OCI-LY7 (cell line): ENCODE data around the gene ZSWIM5. TPM values are rescaled to one million over a fixed set of nuclear protein-coding genes. Genes with fewer than 3 reads are reported as not detected.

Experiments
- BruUV-seq: library from RNA; stranded (reverse); fragments of 400-500 nt; replicated peaks from 2 replicates; lab custom pipeline; 2021; lab: Mats Ljungman, UMichigan
- CTCF ChIA-PET: fragments of 300-600 bp; sonication (Branson Sonifier 250); formaldehyde crosslinking; loops from one replicate; lab custom pipeline; 2022; ENCODE audit warnings: antibody characterized with exemption; ENCODE audit not compliant: unreplicated experiment; lab: Charles Lee
- POLR2A ChIA-PET: fragments of 300-600 bp; sonication (Branson Sonifier 250); formaldehyde crosslinking; loops from one replicate; lab custom pipeline; 2022; ENCODE audit warnings: antibody characterized with exemption; lab: Charles Lee
- DNase-seq: peaks from one replicate; pipeline ENCODE4 v3.0.0-alpha.2; 2015; ENCODE audit warnings: low spot score
- H2AFZ ChIP-seq: fragments of 200-600 bp; sonication (generic), shearing (Covaris generic); 2 replicates; pipeline ENCODE4 v1.6.1; 2014; ENCODE audit warnings: mild to moderate bottlenecking, antibody characterized with exemption, low read length, moderate library complexity
- H3K27ac ChIP-seq: fragments of 200-600 bp; sonication (generic); 2 replicates; pipeline ENCODE4 v1.5.1; 2014; ENCODE audit warnings: mixed run types, low read depth, mild to moderate bottlenecking, moderate library complexity, low read length, inconsistent platforms; ENCODE audit not compliant: poor library complexity, severe bottlenecking
- H3K36me3 ChIP-seq: fragments of 200-600 bp; sonication (generic); 2 replicates; pipeline ENCODE4 v1.6.1; 2014; ENCODE audit warnings: mild to moderate bottlenecking, antibody characterized with exemption, low read length, moderate library complexity, mixed read lengths; ENCODE audit not compliant: insufficient read depth
- H3K4me1 ChIP-seq: fragments of 200-600 bp; sonication (generic); 2 replicates; pipeline ENCODE4 v1.5.1; 2014; ENCODE audit warnings: mild to moderate bottlenecking, low read length; ENCODE audit not compliant: insufficient read depth, poor library complexity, severe bottlenecking
- H3K4me2 ChIP-seq: fragments of 200-600 bp; sonication (generic); 2 replicates; pipeline ENCODE4 v1.6.1; 2014; ENCODE audit warnings: mild to moderate bottlenecking, low read length
- H3K4me3 ChIP-seq: fragments of 200-600 bp; sonication (generic); 2 replicates; pipeline ENCODE4 v1.5.1; 2014; ENCODE audit warnings: mild to moderate bottlenecking, low read depth, low read length; ENCODE audit not compliant: poor library complexity, severe bottlenecking
- H3K79me2 ChIP-seq: fragments of 200-600 bp; sonication (generic); 2 replicates; pipeline ENCODE4 v1.6.1; 2016; ENCODE audit warnings: low read depth, mild to moderate bottlenecking, low read length, moderate library complexity, mixed read lengths; ENCODE audit not compliant: insufficient read depth
- H3K9me2 ChIP-seq: fragments of 200-600 bp; sonication (generic); 2 replicates; pipeline ENCODE4 v1.6.1; 2016; ENCODE audit warnings: mild to moderate bottlenecking, low read length, mixed read lengths; ENCODE audit not compliant: insufficient read depth
- H3K9me3 ChIP-seq: fragments of 200-600 bp; sonication (generic); 2 replicates; pipeline ENCODE4 v1.6.1; 2014; ENCODE audit warnings: mild to moderate bottlenecking, mixed run types, low read length, mixed read lengths
- H4K20me1 ChIP-seq: fragments of 200-600 bp; sonication (generic); 2 replicates; pipeline ENCODE4 v1.6.1; 2014; ENCODE audit warnings: mild to moderate bottlenecking, antibody characterized with exemption, low read length, moderate library complexity, mixed read lengths; ENCODE audit not compliant: insufficient read depth
- EZH2phosphoT487 ChIP-seq: fragments of 200-600 bp; sonication (generic); IDR thresholded peaks from 2 replicates; pipeline ENCODE4 v1.6.1; 2018; ENCODE audit warnings: low read depth, borderline replicate concordance, mild to moderate bottlenecking, mixed run types, antibody characterized with exemption, low read length, moderate library complexity, mixed read lengths
- intact Hi-C: fragments of 100-400 bp; cut with micrococcal nuclease; formaldehyde crosslinking; loops from one replicate; pipeline ENCODE4 v1.10.0; 2022; ENCODE audit not compliant: unreplicated experiment
- total RNA-seq, 2 experiments: library from RNA; depleted of rRNA in 1 of 2; stranded (reverse); fragments of >200 nt in 1 of 2; shearing (Covaris generic) in 1 of 2; gene quantifications; 2 replicates each; pipeline ENCODE4 v1.2.3, GENCODE V29; 2014 to 2022
- TF ChIP-seq, protein P1 (sequence below): fragments of 200-600 bp; sonication (generic); conservative IDR thresholded peaks from 2 replicates; pipeline ENCODE4 v1.5.1; 2014; ENCODE audit warnings: mild to moderate bottlenecking, antibody characterized with exemption, low read length, moderate library complexity, mixed read lengths

The ZSWIM5 gene
- total RNA-seq, 2 experiments from 2014 or later = 0.28 to 0.42 TPM

DNA sequence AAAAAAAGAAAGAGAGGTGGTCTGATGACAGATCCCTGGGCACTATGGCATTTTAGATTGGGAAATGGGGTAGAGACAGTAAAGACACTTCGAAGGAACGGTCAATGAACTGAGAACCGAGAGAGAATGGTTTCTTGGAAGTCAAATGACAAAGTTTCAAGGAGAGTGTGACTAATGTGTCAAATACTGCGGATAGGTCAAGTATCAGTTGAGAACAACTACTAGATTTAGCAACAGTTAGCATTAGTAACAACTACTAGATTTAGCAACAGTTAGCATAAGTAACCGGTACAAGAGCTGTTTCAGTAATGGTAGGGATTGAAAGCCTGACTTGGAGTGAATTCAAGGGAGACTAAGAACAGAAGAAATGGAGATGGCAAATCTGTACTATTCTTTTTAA, 159.4 kb downstream of the ZSWIM5 start:
- Histone ChIP-seq H2AFZ (no peak overlapping the region), H3K36me3 (no peaks in the 10 kb centered on the region), H3K27ac (no peak overlapping the region), H3K4me3 (no peak overlapping the region), H3K9me3 (no peaks in the 10 kb centered on the region), H3K4me2 (no peak overlapping the region), H3K79me2 (no peaks in the 10 kb centered on the region), H3K9me2 (no peaks in the 10 kb centered on the region), H4K20me1 (no peaks in the 10 kb centered on the region), H3K4me1 (peaks cover 14% of the 10 kb centered on the region)
- CTCF ChIA-PET = no interaction called here
- POLR2A ChIA-PET = no interaction called here
- TF ChIP-seq EZH2phosphoT487 = no peak
- TF ChIP-seq, protein P1, sequence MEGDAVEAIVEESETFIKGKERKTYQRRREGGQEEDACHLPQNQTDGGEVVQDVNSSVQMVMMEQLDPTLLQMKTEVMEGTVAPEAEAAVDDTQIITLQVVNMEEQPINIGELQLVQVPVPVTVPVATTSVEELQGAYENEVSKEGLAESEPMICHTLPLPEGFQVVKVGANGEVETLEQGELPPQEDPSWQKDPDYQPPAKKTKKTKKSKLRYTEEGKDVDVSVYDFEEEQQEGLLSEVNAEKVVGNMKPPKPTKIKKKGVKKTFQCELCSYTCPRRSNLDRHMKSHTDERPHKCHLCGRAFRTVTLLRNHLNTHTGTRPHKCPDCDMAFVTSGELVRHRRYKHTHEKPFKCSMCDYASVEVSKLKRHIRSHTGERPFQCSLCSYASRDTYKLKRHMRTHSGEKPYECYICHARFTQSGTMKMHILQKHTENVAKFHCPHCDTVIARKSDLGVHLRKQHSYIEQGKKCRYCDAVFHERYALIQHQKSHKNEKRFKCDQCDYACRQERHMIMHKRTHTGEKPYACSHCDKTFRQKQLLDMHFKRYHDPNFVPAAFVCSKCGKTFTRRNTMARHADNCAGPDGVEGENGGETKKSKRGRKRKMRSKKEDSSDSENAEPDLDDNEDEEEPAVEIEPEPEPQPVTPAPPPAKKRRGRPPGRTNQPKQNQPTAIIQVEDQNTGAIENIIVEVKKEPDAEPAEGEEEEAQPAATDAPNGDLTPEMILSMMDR = no peak
- DNase-seq = no peak
- BruUV-seq = no TSS peak
- intact Hi-C loops = no loop called here

DNA sequence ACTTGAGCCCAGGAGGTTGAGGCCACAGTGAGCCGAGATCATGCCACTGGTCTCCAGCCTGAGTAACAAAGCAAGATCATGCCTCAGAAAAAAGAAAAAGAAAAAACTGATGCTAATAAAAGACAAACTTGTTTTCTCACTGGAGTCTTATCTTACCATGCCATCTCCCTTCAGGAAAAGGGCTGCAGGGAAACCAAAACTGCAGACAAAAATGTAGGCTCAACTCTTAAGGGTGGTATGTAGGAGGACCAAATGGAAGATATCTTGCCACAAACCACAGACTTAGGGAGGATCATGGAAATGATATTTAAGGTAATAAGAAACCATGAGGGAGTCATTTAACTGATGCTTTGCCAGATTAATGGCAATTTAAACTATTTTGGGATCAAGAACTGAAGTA, 161.5 kb downstream of the ZSWIM5 start:
- no peak overlapping the region for H3K4me3 ChIP-seq
- POLR2A ChIA-PET = no interaction called here
- H4K20me1 ChIP-seq = no peaks in the 10 kb centered on the region
- no peak overlapping the region for H3K27ac ChIP-seq
- H3K36me3 ChIP-seq = no peaks in the 10 kb centered on the region
- H2AFZ ChIP-seq = no peak overlapping the region
- no peaks in the 10 kb centered on the region for H3K9me2 ChIP-seq
- H3K4me2 ChIP-seq = no peak overlapping the region
- H3K4me1 ChIP-seq = no peaks in the 10 kb centered on the region
- no peaks in the 10 kb centered on the region for H3K9me3 ChIP-seq
- no TSS peak for BruUV-seq
- TF ChIP-seq, protein P1 = no peak
- TF ChIP-seq EZH2phosphoT487 = no peak
- CTCF ChIA-PET = no interaction called here
- DNase-seq = no peak
- intact Hi-C loops = no loop called here
- no peaks in the 10 kb centered on the region for H3K79me2 ChIP-seq

DNA sequence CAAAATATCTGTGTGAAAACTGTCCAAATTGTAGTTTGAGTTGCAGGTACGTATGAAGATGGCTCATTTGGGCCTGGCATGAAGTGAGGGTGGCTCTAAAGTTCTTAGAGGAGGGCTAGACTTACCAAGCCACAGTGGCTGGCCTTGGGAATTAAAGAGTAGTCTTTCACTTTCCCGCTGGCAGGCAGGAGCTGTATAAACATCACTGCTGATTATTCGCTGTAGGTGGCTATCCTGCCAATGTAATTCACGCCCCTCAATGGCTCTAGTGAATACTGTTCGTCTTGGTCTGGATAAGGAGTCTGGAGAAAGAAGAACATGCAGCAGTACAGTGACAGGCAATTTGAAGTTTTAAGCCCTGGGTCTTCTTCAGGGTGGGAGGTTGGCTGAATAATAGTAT, 163.3 kb downstream of the ZSWIM5 start:
- H2AFZ ChIP-seq = no peak overlapping the region
- no peaks in the 10 kb centered on the region for H3K9me3 ChIP-seq
- ChIA-PET POLR2A (interaction anchor here (0.6 kb wide), 2 partner anchors 32 to 104 kb away, joined by 3 read pairs; no protein-coding TSS in a partner anchor), CTCF (interaction anchor here (1.2 kb wide), 1 partner anchor 260 kb away, joined by 3 read pairs; no protein-coding TSS in a partner anchor)
- TF ChIP-seq, protein P1 = no peak
- no peak for TF ChIP-seq EZH2phosphoT487
- no peak overlapping the region for H3K27ac ChIP-seq
- no peak overlapping the region for H3K4me3 ChIP-seq
- no peaks in the 10 kb centered on the region for H3K36me3 ChIP-seq
- H3K4me1 ChIP-seq = no peaks in the 10 kb centered on the region
- no peaks in the 10 kb centered on the region for H3K79me2 ChIP-seq
- no TSS peak for BruUV-seq
- no peaks in the 10 kb centered on the region for H4K20me1 ChIP-seq
- intact Hi-C loops = no loop called here
- no peaks in the 10 kb centered on the region for H3K9me2 ChIP-seq
- no peak overlapping the region for H3K4me2 ChIP-seq
- no peak for DNase-seq
